IPS-18a (cell line): ENCODE data around the gene EFNA3.

Experiments used
- H3K27ac ChIP-seq: one replicate; pipeline ENCODE4 v1.5.1; 2013; ENCODE audit warnings: low read length
- H3K27me3 ChIP-seq: one replicate; pipeline ENCODE4 v1.6.1; 2013; ENCODE audit warnings: mild to moderate bottlenecking, low read length; ENCODE audit not compliant: control insufficient read depth, insufficient read depth
- H3K36me3 ChIP-seq: one replicate; pipeline ENCODE4 v1.6.1; 2013; ENCODE audit warnings: low read depth, low read length; ENCODE audit not compliant: control insufficient read depth
- H3K4me1 ChIP-seq: one replicate; pipeline ENCODE4 v1.6.1; 2013; ENCODE audit warnings: low read depth, low read length; ENCODE audit not compliant: control insufficient read depth
- H3K4me3 ChIP-seq: one replicate; pipeline ENCODE4 v1.5.1; 2013; ENCODE audit warnings: low read length
- H3K9ac ChIP-seq: one replicate; pipeline ENCODE4 v1.6.1; 2013; ENCODE audit warnings: mild to moderate bottlenecking, low read length, moderate library complexity
- H3K9me3 ChIP-seq: one replicate; pipeline ENCODE4 v1.6.1; 2013; ENCODE audit warnings: low read depth, low read length; ENCODE audit not compliant: control insufficient read depth

The EFNA3 gene

DNA sequence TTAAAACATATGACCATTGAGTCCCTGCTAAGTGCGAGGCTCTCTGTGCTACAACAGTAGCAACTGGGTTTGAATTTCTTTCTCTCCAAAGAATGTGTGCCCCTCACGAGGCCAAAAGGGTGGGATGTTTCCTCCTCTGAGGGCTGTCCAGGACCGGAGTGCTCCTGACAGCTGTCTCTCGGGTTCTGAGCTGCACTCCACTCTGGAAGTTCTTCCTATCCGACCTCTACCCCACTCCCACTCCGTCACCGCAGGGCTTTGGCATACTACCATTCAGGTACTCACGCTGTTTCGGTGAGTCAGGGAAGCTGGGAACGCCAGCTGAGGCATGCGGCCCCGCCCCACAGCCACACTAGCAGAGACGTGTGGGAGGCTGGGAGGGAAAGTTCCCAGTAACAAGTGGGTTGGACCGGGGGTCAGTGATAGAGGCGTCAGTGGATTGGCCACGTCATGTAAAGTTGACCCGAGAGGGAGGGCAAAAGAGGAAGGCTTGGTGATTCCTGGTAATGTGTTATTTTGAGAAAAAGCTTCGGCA is 56.3 kb downstream of the EFNA3 start:
- H3K36me3 ChIP-seq, result peaks cover 9% of the 10 kb centered on the region
- no peaks in the 10 kb centered on the region for H3K9me3 ChIP-seq
- peaks cover 18% of the 10 kb centered on the region for H3K4me1 ChIP-seq
- peaks cover 10% of the 10 kb centered on the region for H3K27me3 ChIP-seq
- peak overlapping the region; percentile 63 for H3K9ac ChIP-seq
- peak overlapping the region; percentile 72 for H3K27ac ChIP-seq
- peak overlapping the region; percentile 90 for H3K4me3 ChIP-seq

DNA sequence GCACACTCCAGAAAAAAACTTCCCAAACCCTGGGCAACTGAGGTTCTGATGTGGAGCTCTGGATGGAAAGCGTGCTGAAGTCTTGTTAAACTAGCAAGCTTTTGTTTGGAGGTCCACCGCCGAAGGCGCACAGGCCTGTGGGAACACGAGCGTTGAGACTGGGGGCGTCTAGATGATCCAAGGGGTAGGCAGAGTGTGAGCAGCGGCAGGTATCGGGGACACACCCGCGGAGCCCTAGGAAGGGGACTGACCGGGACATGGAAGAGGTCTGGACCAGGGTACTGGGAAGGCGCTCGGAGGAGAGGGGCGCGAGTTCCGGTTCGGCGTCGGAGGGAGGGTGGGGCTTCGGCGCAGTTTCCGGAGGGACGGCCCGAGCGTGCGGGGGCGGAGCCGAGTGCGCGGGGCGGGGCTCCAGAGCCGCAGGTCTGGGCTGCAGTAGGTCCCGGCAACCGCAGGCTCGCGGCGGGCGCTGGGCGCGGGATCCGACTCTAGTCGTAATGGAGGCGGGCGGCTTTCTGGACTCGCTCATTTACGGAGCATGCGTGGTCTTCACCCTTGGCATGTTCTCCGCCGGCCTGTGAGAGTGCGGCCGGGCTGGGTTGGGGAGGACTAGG is 56.9 kb downstream of the EFNA3 start, which contains the start of gene SLC50A1:
Gene SLC50A1, plus strand, starts transcription at position 438 of the 614 bp plus-strand sequence. Its CDS starts 60 bp downstream, at position 498.
- Histone ChIP-seq H3K4me3 (peak within 1 kb of the TSS; percentile 90), H3K9ac (peak within 1 kb of the TSS; percentile 63), H3K27me3 (peaks cover 4% of the 10 kb centered on the region), H3K36me3 (peaks cover 9% of the 10 kb centered on the region), H3K27ac (peak within 1 kb of the TSS; percentile 76), H3K9me3 (no peaks in the 10 kb centered on the region), H3K4me1 (peaks cover 12% of the 10 kb centered on the region)

DNA sequence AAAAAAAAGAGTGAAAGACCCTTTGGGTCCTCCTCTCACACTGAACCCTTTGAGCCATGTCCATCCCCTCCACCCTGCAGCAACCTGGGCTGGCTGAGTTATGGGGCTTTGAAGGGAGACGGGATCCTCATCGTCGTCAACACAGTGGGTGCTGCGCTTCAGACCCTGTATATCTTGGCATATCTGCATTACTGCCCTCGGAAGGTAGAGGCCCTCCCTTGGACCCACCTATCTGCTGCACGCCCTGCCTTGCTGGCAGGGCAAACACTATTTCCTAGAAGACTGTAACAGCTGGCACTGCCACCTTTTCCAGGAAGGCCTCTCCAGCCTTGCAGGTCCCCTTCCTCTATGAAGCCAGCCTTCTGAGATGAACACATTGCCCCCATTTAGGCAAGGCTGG is 58.1 kb downstream of the EFNA3 start:
- no peaks in the 10 kb centered on the region for H3K9me3 ChIP-seq
- peak overlapping the region; percentile 63 for H3K9ac ChIP-seq
- peak overlapping the region; percentile 90 for H3K4me3 ChIP-seq
- H3K4me1 ChIP-seq, result peaks cover 8% of the 10 kb centered on the region
- H3K27ac ChIP-seq, result no peak overlapping the region
- H3K36me3 ChIP-seq, result peaks cover 5% of the 10 kb centered on the region
- H3K27me3 ChIP-seq, result no peaks in the 10 kb centered on the region
